ENCODE data around the gene ARL14EP. TPM values are rescaled to one million over a fixed set of nuclear protein-coding genes. Genes with fewer than 3 reads are reported as not detected.

Gene ARL14EP
- total RNA-seq, 4 donors from 2014 or later = 10.8 to 17.2 (median 14.6) TPM

- TF ChIP-seq POLR2A (IDR thresholded peaks at IDR 0.05) = no peak
- TF ChIP-seq CTCF (IDR thresholded peaks at IDR 0.05) = no peak
- intact Hi-C loops (cut with DNase I; ENCODE audit: low total_unique reads) = no loop called here
These were observed 5.8 kb downstream of the ARL14EP start for GRCh38 chr11:30328681-30329080.

GRCh38 chr11:30329150-30329940, 6.4 kb downstream of the ARL14EP start:
- TF ChIP-seq CTCF (IDR thresholded peaks at IDR 0.05) = no peak
- TF ChIP-seq POLR2A (IDR thresholded peaks at IDR 0.05) = no peak
- 70 to 74% methylated on average over 4 of the region's 4 CpGs for WGBS, 2 donors
- intact Hi-C loops (cut with DNase I; ENCODE audit: low total_unique reads) = no loop called here
- H3K4me3 ChIP-seq (ENCODE audit: low read depth, poor library complexity, severe bottlenecking) = no peak overlapping the region
- no peak for DNase-seq (ENCODE audit: low spot score in 2 of 2)

More at GRCh38 chr11:30328681-30329080, 5.8 kb downstream of the ARL14EP start:
- H3K4me3 ChIP-seq (ENCODE audit: low read depth, poor library complexity, severe bottlenecking) = no peak overlapping the region
- no peak for DNase-seq (ENCODE audit: low spot score in 2 of 2)

GRCh38 chr11:30333405-30333804, 10.5 kb downstream of the ARL14EP start:
- DNase-seq (ENCODE audit: low spot score in 2 of 2) = no peak
- no peak overlapping the region for H3K4me3 ChIP-seq (ENCODE audit: low read depth, poor library complexity, severe bottlenecking)
- WGBS, 2 donors = 79 to 85% methylated on average over 3 of the region's 3 CpGs
- intact Hi-C loops (cut with DNase I; ENCODE audit: low total_unique reads) = no loop called here
- TF ChIP-seq CTCF (IDR thresholded peaks at IDR 0.05) (no peak), POLR2A (IDR thresholded peaks at IDR 0.05) (no peak)

GRCh38 chr11:30342736-30343166, 19.8 kb downstream of the ARL14EP start:
- H3K4me3 ChIP-seq (ENCODE audit: low read depth, poor library complexity, severe bottlenecking) = no peak overlapping the region
- 68 to 70% methylated on average over 1 of the region's 1 CpG for WGBS, 2 donors
- TF ChIP-seq POLR2A (IDR thresholded peaks at IDR 0.05) (no peak), CTCF (IDR thresholded peaks at IDR 0.05) (no peak)
- intact Hi-C loops (cut with DNase I; ENCODE audit: low total_unique reads) = loop anchor here (10.0 kb wide), 1 partner anchor 572 kb away; no protein-coding TSS in a partner anchor
- no peak for DNase-seq (ENCODE audit: low spot score in 2 of 2)

- H3K4me3 ChIP-seq (ENCODE audit: low read depth, poor library complexity, severe bottlenecking) = no peak overlapping the region
These were observed 21.2 kb downstream of the ARL14EP start for GRCh38 chr11:30344085-30344484.

More at GRCh38 chr11:30344085-30344484, 21.2 kb downstream of the ARL14EP start:
- intact Hi-C loops (cut with DNase I; ENCODE audit: low total_unique reads) = loop anchor here (10.0 kb wide), 1 partner anchor 571 kb away; no protein-coding TSS in a partner anchor
- no peak for DNase-seq (ENCODE audit: low spot score in 2 of 2)
- no peak for TF ChIP-seq POLR2A (IDR thresholded peaks at IDR 0.05)
- TF ChIP-seq CTCF (IDR thresholded peaks at IDR 0.05) = no peak
